Measurements from ENCODE around the gene PTGFRN.
"Not testable (repeated sequence)": the region's sequence is repeated elsewhere in the genome, so short reads cannot be mapped to it uniquely, and the experiment has no call there.

The PTGFRN gene

GRCh38 chr1:116980309-116980708 is 70.6 kb downstream of the PTGFRN start:
- not testable (repeated sequence) for DNase-seq

- no peak for DNase-seq
Observed at GRCh38 chr1:116981521-116982037, 71.9 kb downstream of the PTGFRN start.

GRCh38 chr1:116982319-116983004 is 72.7 kb downstream of the PTGFRN start:
- DNase-seq, result no peak

- DNase-seq, result no peak
Observed at GRCh38 chr1:116983112-116983511, 73.4 kb downstream of the PTGFRN start.

GRCh38 chr1:116983678-116984077 is 74.0 kb downstream of the PTGFRN start:
- DNase-seq, result no peak

GRCh38 chr1:116984406-116985160 is 74.9 kb downstream of the PTGFRN start:
- no peak for DNase-seq

GRCh38 chr1:116986421-116987255 is 76.9 kb downstream of the PTGFRN start:
- DNase-seq, result no peak

- DNase-seq, result no peak
Observed at GRCh38 chr1:116987256-116987555, 77.5 kb downstream of the PTGFRN start.

GRCh38 chr1:116988248-116988647 is 78.5 kb downstream of the PTGFRN start:
- no peak for DNase-seq

- DNase-seq, result no peak
Observed at GRCh38 chr1:116988908-116989307, 79.2 kb downstream of the PTGFRN start.

GRCh38 chr1:116989835-116990234 is 80.1 kb downstream of the PTGFRN start:
- DNase-seq, result no peak

- no peak for DNase-seq
Observed at GRCh38 chr1:116990612-116991151, 81.0 kb downstream of the PTGFRN start.

- DNase-seq, result no peak
Observed at GRCh38 chr1:116991171-116991845, 81.6 kb downstream of the PTGFRN start.

- DNase-seq, result no peak
Observed at GRCh38 chr1:116991918-116992317, 82.2 kb downstream of the PTGFRN start.

- no peak for DNase-seq
Observed at GRCh38 chr1:116993286-116993685, 83.6 kb downstream of the PTGFRN start.

GRCh38 chr1:116994411-116994810 is 84.7 kb downstream of the PTGFRN start:
- no peak for DNase-seq

- no peak for DNase-seq
Observed at GRCh38 chr1:116997066-116997465, 87.3 kb downstream of the PTGFRN start.

- DNase-seq, result no peak
Observed at GRCh38 chr1:116997636-116998035, 87.9 kb downstream of the PTGFRN start.

GRCh38 chr1:116999596-116999995 is 89.9 kb downstream of the PTGFRN start:
- no peak for DNase-seq

- DNase-seq, result no peak
Observed at GRCh38 chr1:117000142-117000541, 90.4 kb downstream of the PTGFRN start.

- DNase-seq, result no peak
Observed at GRCh38 chr1:117001254-117001927, 91.7 kb downstream of the PTGFRN start, which contains the start of gene CD101. TSS of gene CD101 (plus strand) at chr1:117001760. CDS start at chr1:117001818, 58 bp downstream.

Data from SHP77 treated with DMSO at 0.1 percent for 48 hours (cell line).